Measurements from ENCODE around the gene RAI1.
"Not testable (repeated sequence)": the region's sequence is repeated elsewhere in the genome, so short reads cannot be mapped to it uniquely, and the experiment has no call there.

Gene RAI1

DNA sequence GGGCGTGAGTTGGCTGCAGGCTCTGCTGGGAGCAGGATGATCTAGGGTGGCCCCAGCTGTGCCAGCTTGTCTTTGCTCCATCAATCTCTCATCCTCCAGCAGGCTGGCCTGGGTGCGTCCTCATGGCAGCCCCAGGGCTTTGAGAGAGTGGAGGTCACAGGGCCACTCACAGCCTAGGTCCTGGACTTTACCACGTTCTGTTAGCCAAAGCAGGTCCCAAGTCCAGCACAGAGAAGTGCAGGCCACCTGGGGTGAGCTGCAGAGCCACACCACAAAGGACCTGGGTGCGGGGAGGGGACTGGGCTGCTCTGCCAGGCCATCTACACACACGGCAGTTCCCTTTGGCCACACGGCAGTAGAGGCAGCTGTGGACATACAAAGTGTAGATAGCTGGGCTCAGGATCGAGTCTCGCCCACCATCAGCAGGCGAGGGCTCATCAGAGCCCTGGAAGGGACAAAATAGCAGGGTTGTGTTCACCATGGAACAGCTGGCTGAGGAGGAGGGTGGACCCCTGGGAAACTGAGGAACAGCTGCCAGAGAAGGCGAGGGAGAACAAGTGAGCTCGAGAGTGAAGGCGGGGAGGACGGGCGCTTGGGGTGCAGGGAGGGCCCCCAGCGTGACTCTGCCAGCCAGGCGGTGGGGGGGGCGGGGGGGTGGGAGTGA is 125.5 kb downstream of the RAI1 start:
- no peak for DNase-seq

DNA sequence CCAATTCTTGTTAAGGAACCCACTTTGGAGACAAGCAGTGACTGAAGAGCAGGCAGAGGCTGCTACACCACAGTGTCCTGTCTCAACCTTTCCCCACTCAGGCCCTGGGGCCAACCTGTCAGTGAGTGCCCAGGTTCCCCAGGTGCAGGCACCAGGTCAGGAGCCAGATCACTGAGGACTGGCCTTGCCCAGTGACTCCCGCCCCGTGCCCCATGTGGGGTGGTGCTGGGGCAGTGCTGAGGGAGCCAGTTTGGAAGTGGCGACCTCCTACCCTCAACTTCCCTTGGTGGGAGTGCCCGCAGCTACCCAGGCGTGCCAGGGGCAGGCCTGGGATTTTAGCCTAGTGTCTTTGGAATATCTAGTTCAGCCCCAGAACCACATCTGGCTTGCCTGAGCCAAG is 126.2 kb downstream of the RAI1 start:
- no peak for DNase-seq

DNA sequence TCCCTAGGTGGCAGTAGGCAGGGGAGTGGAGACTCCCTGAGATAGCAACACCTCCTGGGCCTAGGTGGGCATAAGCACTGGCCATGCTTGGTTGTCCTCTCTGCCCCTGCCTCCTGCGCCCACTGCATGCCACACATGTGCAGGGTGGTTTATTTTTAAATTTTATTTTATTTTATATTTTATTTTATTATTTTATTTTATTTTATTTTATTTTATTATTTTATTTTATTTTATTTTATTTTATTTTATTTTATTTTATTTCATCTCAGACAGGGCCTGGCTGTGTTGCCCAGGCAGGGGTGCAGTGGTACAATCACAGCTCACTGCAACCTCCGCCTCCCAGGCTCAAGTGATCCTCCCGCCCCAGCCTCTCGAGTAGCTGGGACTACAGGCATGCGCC is 126.9 kb downstream of the RAI1 start:
- DNase-seq = not testable (repeated sequence)

DNA sequence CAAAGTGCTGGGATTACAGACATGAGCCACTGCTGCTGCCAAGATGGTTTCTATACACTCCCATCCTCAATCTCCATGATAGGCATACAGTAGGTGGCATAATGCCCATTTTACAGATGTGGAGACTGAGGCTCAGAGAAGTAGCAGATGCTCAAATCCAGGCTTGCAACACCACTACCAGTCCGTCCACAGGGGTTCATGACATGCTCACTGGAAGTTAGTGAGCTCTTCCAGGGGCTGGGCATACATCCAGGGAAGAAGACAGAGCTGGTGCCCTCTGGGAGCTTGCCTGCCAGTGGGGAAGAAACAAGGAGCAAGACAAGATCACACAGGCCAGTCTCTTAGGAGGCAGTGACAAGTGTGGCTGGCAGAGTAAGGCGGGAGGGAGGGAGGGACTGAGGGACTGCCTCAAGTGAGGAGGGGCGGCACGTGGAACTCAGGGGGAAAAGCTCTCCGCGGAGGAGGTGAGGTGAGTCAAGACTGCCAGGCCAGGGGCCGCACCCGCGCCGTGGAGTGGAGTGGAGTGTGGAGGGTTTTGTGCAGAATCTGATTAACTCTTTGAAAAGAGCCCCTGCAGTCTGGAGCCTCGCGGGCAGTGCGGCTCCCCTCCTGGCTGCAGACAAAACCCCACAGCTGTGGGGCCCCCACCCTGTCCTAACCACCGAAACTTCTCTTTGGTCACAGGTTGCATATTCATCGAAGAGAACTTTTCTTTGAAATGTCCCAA is 127.6 kb downstream of the RAI1 start:
- no peak for DNase-seq

DNA sequence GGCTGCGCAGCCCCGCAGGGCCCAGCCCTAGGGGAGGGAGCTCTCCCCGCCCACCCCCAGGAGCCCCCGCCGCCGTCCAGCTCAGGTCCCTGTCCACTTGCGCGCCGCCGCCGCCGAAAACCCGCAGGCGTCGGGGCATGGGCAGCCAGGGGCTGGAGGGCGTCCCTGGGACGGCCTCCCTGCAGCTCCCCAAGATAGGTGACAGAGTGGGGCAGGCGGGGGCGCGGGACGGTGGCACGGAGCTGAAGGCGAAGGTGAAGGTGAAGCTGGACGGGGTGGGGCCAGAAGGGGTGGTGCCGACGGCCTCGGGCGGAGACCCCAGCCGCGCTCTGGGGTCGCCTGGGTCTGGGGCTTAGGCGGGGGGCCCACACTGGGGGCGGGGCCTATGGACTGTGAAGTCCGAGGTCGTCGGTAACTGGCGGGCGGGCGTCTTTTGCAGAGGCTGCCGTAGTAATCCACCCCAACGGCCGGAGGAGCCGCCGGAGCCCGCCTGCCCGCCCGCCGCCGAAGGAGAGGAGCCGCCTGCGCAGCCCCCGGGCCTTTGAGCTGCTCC is 128.3 kb downstream of the RAI1 start:
- no peak for DNase-seq

DNA sequence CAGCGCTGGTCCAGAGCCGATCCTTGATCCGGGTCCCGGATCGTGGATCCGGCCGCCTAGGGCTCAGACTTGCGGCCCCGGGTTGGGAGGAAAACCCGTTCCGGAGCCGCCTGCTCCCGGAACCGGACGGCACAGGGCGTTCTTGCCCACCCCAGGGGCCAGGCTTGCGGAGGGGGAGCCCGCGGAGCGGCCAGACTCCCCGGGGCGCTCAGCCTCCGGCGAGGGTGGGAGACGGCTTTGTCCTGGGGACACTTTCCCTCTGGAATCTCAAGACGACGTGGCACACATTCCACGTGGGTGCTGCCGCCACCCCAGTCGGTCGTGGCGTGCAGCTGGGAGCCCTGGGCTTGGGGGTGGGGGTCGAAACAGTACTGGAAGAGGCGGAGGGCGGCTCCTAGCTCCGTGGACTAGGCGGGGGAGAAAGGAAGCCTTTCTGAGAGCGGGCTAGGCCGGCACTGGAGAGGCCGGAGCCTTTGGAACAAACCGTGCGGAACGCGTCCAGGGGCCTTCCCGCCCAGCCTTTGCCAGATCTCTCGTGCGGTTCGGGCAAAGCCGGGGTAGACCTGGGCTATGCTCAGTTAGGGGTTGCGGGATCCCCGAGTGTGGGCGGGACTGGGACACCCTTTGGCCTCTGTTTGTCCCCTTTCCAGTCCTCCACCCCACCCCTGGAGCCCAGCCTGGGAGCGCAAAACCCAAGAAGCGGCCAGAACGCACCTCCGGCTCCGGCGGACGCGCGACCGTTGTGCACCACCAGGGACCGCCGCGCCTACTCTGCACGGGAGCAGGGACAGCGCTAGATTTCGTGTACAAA is 129.0 kb downstream of the RAI1 start:
- no peak for DNase-seq

DNA sequence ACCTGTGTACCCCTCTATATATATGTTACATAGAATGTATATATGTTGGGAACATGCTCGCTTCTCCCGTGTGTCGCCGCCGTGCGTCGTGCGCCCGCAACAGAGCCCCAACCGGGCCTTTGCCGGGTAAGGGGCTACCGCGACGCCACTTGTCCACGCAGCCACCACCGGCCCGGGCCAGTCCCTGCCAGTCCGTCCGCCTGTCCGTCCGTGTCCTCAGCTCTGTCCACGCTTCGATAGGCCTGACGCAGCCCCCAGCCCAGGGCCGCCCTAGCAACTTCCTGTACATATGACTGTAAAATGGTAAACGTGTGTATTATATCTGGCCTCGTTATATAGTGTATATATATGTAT is 129.6 kb downstream of the RAI1 start:
- no peak for DNase-seq

DNA sequence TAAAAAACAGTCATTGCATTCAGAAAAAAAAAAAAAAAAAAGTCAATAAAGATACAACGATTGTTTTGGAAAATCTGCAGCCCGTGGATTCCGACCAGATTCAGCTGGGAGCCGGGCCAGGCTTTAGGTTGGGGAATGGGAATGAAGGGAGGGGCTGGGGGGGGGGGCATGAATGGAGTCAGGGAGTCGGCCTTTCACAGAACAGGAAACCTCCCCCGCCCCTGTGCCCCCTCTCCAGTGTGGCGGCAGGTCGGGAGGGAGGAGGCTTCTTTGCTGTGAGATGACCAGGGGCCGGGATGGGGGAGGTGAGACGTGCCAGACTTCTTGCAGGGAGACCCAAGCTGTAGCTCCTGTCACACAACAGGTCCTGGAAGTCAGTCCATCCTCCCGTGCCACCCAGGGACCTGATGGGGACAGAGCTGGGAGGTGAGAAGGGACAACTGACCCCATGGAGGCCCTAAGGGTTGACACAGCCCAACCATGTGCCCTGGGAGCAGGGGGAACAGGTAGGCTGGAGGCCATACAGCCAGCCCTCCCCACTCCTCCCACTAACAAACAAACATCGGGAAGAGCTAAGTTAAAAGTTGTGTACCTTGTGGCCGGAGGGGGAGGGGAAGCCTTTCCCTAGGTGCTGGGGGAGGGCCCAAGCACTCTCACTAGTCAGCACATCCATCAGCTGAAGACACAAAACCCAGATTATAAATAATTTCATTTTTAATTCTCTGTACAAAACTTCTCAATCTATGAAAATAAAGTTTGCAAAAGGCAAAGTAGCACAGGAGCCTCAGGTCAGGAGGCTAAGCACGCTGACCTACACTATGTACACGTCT is 130.3 kb downstream of the RAI1 start:
- DNase-seq = no peak

DNA sequence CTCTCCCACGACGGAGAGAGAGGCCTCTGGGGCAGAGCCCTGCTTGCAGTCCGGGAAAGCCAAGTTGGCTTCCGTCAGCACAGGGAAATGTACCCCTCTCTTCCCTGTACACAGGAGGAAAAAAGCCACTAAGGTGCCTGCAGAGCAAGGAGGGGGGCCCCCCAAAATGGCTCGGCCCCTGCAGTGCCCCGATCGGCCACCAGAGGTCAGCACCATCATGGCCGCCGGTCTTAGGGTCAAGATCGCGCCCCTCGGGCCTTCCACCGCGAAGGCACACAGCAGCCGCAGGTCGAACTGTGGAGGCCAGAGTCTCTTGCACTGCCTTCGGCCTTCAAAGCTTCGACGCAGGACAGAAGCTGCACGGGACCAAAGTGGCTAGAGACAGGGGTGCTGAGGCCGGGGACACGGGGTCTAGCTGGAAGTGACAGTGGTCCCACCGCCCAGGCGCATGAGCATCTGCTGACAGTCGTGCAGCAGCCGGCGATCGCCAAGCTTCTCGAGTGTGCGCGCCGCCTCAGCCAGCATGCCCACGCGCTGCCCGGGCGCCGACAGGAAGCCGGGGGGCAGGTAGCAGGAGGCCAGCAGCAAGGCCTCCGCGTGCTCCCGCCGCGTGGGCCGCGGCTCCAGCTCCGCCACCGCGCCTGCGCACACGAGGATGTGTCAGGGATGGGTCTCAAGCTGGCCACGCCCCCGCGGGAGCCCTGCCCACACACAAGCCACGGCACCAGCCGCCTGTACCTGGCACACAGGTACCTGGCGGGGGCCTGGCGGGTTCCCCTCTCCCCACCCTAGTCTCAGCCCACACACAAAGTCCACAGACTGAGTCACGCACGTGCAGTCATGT is 131.2 kb downstream of the RAI1 start:
- DNase-seq = peak; percentile 74

DNA sequence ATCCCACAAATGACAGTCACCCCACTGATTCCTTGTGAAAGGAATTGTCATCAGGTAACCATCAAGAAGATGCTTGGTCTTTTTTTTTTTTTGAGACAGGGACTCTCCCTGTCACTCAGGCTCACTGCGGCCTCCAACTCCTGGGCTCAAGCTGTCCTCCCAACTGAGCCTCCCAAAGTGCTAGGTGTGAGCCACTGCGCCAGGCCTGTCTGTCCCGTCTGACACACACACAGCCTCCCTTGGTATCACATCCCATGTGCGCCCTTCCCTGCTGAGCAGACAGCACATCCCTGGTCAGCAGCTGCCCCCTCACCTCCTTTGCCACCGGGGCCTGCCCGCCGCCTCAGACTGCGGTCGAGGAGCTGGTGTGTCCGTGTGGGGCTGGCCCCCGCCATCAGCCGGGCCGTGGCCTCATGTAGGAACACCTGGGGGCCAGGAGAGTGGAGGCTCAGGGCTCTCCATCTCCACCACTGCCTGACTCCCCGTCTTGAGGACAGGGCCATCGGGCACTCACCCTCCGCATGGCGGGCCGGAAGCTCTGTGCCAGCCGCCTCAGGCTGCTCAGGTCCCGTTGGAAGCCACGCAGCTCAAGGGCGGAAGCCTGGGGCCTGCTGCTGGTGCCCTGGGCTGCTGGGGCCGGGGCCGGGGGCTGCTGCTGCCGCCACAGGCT is 131.9 kb downstream of the RAI1 start:
- DNase-seq = no peak

DNA sequence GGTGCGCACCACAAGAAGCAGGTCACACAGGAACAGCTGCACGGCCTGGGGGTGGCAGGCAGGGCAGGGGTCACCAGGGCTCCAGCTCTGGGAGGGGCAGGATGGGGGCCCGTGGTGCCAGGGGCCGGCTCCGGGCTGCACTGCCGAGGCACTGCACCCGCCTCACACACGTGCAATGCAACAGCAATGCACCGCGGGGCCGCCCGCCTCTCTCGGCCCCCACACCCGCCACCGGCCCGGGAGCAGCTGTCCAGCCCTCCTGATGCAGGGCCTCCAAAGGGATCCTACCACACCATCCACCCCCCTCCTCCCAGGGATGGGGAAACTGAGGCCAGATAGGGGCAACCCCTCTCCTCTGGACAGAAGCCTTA is 132.5 kb downstream of the RAI1 start:
- DNase-seq = no peak

DNA sequence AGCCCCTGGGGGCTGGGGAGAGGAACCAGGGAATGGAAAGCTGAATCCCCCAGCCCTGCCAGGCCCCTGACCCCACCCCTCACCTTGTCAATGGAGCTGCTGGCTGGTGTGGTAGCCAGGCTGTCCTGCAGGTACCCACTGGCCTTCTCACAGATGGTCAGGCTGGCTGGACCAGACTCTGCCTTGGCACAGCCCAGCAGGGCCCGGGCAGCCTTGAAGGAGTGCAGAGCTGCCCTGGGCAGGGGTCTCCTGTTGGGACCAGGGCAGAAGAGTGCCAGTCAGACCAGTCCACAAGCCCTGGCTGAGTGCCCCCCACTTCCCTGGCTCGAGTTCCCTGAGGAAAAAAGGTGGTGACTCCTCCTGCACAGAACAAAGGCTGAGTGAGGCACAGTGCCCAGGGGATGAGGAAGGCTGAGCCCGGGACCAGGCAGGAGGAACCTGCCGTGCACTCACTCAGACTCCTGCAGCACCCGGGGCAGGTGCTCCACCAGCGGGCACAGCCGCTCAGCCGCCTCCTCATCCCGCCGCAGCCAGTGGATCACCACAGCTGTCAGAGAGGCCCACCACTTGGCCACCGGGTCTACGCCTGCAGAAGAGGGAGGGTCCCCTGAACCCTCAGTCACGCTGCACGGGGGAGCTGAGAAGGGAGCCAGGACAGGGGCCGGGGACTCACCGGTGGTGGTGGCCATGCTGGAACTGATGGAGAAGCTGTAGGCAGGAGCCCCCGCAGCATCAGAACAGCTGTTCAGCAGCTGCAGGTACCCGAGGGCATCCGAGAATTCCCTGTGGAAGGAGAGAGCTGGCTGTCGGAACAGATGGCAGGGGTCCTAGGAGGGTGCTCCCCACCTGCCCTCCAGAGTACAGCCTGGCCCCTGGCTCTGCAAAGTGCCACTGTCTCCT is 133.2 kb downstream of the RAI1 start:
- DNase-seq = no peak

DNA sequence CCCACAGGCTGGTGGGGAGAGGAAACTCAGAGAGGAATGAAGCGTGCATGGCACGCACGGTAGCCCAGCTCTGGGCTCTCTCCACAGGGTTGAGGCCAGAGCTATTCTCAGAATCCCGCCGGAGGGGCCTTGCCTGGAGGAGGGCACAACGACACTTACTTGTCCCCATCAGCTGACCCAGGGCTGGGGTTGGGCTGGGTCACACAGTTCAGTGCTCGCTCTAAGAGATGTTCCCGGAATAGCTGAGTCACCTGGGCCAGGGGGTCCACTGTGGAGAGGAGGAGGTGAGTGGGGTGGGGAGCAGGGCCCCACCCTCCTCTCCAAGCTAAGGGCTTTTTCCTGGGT is 133.8 kb downstream of the RAI1 start:
- no peak for DNase-seq

DNA sequence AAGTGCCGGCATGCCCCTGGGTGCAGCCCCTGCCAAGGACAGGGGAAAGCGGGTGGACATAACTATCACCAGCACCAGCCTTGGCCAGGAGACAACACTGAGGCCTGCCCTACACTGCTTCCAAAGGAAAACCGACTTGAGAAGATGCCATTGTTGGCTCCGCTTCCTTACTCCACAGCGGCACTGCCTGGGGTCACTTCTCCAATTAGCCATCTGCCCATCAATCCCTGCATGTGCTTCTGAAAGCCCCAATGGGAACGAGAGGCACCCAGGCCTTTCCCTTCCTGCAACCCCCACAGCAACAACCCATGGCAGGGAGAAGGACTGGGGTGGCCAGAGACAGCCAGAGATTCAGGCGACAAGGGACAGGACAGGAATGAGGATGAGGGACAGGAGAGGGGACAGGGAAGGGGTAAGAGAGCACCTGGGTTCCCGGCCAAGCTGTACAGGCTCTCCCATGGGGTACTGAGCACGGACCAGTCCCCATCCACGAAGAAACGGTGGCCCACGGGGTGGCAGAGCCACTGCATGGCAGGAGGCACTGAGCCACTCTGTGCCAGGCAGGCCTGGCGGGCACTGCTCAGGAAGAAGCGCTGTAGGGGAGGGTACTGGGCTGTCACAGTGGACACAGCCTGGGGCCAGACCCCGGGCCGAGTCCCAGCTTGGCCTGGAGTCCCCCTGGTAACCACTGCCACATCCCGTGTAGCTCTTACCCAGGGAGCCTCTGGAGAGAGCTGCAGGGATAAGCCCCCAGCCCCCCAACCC is 134.4 kb downstream of the RAI1 start:
- no peak for DNase-seq

DNA sequence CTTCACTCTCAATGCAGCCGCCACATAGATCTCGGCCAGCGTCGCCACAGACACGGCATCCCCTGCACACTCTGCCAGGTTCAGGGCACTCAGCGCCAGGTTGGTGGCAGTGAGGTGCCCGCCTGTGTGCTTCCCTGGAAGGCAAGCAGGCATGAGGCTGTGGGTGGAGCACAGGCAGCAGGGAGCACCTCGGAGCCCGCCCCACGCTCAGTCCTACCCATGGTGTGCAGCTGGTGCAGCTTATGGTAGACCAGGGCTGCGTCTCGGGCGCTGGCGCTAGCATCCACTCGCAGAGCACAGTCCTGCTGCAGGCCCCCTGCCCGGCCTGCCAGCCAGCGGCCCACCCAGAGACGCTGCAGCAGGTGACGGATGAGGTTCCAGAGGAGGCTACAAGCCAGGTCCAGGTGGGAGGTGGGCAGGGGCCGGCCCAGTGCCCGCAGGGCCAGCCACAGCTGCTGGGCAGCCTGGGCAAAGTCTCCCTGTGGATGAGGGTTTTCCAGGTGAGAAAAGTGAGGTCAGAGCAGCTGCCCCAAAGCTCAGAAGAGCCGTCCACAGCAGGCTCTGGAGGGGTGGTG is 135.1 kb downstream of the RAI1 start:
- no peak for DNase-seq

DNA sequence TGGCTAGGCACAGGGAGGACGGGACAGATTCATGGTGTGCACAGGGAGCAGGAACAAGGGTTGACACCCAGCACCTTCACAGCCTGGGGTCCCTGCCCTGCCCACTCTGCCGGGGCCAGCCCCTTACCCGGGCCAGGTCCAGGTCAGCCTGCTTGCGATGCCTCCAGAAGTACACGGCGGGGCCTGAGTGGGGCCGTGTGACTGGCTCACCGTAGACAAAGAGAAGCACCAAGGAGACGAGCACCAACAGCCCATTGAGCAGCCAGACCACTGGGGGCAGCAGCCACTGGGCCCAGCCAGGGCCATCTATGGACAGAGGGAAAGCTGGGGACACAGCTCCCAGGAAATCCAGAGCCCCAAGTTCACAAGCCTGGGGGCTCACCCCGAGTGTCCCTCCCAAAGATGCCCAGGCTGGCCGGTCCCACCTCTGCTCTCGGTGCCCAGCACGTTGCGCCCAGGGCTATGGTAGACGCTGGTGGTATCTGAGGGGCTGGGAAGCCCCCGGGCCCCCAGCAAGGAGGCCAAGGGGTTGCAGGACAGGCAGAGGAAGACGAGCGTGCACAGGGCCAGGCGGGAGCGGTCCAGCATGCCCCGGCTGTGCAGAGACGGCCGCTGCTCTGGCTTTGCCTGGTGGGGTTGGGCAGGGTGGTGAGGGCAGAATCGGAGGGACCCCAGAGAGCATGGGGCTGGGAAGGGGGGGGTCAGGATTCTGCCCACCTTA is 135.7 kb downstream of the RAI1 start:
- no peak for DNase-seq

DNA sequence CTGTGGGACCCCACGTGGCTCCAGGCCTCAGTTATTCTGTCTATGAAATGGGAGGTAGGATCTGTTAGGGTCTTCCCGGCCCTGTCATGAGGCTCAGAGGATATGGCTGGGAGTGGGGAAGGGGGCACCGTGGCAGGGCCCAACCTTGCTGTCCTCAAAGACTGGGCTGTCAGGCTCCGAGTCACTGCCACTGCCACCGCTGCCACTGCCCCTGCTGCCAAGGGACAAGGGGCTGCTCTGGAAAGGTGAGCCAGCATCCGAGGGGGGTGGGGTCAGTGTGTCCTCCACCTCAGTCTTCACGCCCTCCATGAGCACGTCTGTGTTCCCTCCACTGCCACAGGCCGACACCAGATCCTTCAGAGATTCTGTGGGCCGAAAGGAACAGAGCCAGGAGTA is 136.3 kb downstream of the RAI1 start:
- no peak for DNase-seq

DNA sequence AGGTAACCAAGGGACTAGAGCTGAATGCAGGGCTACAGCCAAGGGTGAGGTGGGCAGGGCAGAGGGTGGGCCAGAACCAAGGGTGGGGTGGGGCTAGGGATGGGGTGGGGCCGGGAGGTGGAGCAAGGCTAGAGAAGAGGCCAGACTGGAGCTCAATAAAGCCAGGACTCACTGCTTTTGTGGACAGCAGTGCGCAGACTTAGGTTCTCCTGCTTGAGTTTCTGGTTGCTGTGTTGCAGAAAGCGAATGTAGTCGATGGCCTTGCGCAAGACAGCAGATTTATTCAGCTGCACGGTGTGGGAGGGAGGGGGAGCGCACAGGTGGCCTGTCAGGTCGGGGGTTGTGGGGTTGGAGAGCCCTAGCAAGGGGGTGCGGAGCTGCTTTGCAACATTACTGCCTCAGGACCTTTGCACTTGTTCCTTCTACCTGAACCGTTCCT is 136.8 kb downstream of the RAI1 start:
- no peak for DNase-seq

Measured in activated CD4-positive, alpha-beta T cell treated with anti-CD3 and anti-CD28 coated beads for 48 hours (primary cell).